Gastroesophageal sphincter (tissue), 4 donors: ENCODE measurements around the gene FBXW7. TPM values are rescaled to one million over a fixed set of nuclear protein-coding genes. Genes with fewer than 3 reads are reported as not detected.

ENCODE experiments used
- ATAC-seq: fragments of 150-250 bp; one replicate; pipeline ENCODE4 v1.9.1; 2016; ENCODE audit warnings: mild to moderate bottlenecking, moderate library complexity
- H3K27ac ChIP-seq, 4 donors: fragments of 200-600 bp; sonication (generic) in 3 of 4; 1 replicate in 3 of 4; 2 replicates in 1 of 4; pipeline ENCODE4 v1.5.1; 2016 to 2019
- H3K27me3 ChIP-seq: fragments of 200-600 bp; sonication (generic); one replicate; pipeline ENCODE4 v1.5.1; 2019
- H3K36me3 ChIP-seq, 2 donors: fragments of 200-600 bp; sonication (generic); one replicate each; pipeline ENCODE4 v1.5.1; 2019; ENCODE audit warnings: control low read depth in 1 of 2
- H3K4me1 ChIP-seq, 3 donors: fragments of 200-600 bp; sonication (generic); 1 replicate in 2 of 3; 2 replicates in 1 of 3; pipeline ENCODE4 v1.5.1; 2016 to 2019; ENCODE audit warnings: control low read depth in 2 of 3
- H3K4me3 ChIP-seq, 2 donors: fragments of 200-600 bp; sonication (generic); one replicate each; pipeline ENCODE4 v1.5.1; 2019; ENCODE audit warnings: mild to moderate bottlenecking in 1 of 2, moderate library complexity in 1 of 2
- H3K9me3 ChIP-seq, 3 donors: fragments of 200-600 bp; sonication (generic); one replicate each; pipeline ENCODE4 v1.5.1; 2017 to 2019; ENCODE audit warnings: control low read depth in 2 of 3
- EP300 ChIP-seq: sonication (generic); formaldehyde crosslinking; IDR thresholded peaks from one replicate; pipeline ENCODE4 v1.6.1; 2017; ENCODE audit warnings: antibody characterized with exemption, mild to moderate bottlenecking
- POLR2A ChIP-seq, 2 donors: fragments of 450-650 bp; IDR thresholded peaks; one replicate each; pipeline ENCODE4 v1.6.1; 2017; ENCODE audit warnings: antibody characterized with exemption in 2 of 2, mild to moderate bottlenecking in 2 of 2, moderate library complexity in 1 of 2
- POLR2AphosphoS5 ChIP-seq: sonication (generic); formaldehyde crosslinking; IDR thresholded peaks from one replicate; pipeline ENCODE4 v1.6.1; 2017; ENCODE audit warnings: antibody characterized with exemption
- WGBS, 2 donors: methylation state at CpG; one replicate each; pipeline ENCODE4 v1.1.5; 2018; ENCODE audit warnings: low coverage in 1 of 2; 5-methylcytosine and 5-hydroxymethylcytosine counted together
- total RNA-seq, 4 donors: library from RNA; depleted of rRNA; stranded (reverse); fragments of >200 nt; gene quantifications; one replicate each; pipeline ENCODE4 v1.1.0, GENCODE V29; 2016
- TF ChIP-seq, protein P1 (sequence below), 4 experiments: fragments of 200-600 bp in 2 of 4; fragments of 450-650 bp in 2 of 4; sonication (generic) in 1 of 4; IDR thresholded peaks; one replicate each; pipeline ENCODE4 v1.5.1; 2017 to 2019; ENCODE audit warnings: antibody characterized with exemption in 4 of 4, mild to moderate bottlenecking in 2 of 4, moderate library complexity in 2 of 4

The FBXW7 gene
- total RNA-seq, 4 donors from 2014 or later, result 55.1 to 120 (median 85.5) TPM

DNA sequence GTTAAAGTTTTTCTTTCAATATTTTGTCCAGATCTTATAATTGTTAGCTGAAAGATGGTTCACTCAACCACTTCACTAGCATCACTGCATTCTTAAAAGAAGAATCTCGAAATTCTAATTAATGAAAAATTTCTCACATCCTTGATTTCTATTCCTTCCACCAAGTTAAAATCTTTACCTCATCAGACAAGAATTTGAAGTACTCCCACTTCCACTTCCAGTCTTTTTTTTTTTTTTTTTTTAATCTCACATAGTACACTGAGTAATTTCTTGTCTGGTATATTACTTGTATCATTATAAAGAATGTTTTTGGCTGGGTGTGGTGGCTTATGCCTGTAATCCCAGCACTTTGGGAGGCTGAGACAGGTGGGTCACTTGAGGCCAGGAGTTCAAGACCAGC is 73.2 kb downstream of the FBXW7 start:
- no peaks in the 10 kb centered on the region for H3K4me1 ChIP-seq
- no peak for ATAC-seq
- TF ChIP-seq EP300 (no peak), POLR2AphosphoS5 (no peak), POLR2A (IDR thresholded peaks at IDR 0.05) (no peak)
- TF ChIP-seq, protein P1, sequence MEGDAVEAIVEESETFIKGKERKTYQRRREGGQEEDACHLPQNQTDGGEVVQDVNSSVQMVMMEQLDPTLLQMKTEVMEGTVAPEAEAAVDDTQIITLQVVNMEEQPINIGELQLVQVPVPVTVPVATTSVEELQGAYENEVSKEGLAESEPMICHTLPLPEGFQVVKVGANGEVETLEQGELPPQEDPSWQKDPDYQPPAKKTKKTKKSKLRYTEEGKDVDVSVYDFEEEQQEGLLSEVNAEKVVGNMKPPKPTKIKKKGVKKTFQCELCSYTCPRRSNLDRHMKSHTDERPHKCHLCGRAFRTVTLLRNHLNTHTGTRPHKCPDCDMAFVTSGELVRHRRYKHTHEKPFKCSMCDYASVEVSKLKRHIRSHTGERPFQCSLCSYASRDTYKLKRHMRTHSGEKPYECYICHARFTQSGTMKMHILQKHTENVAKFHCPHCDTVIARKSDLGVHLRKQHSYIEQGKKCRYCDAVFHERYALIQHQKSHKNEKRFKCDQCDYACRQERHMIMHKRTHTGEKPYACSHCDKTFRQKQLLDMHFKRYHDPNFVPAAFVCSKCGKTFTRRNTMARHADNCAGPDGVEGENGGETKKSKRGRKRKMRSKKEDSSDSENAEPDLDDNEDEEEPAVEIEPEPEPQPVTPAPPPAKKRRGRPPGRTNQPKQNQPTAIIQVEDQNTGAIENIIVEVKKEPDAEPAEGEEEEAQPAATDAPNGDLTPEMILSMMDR (IDR thresholded peaks at IDR 0.05), result no peak

DNA sequence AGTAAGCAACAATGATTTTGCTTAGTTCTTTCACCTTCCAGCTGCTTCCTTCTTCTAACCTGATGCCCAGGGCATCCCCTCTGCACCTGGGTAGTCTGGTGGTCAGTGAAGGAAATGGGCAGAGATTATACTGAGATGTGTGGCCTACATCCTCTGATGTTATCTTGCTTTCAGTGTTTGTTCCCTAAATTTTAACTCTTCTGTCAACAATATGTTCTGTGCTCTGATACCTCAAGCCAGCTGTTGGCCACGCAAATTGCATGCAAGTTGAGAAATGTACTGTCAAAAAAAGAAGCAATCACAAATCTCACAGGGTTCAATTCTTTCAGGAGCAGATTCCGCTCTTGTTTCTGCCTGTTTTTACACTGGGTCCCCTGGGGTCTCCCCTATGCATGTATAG is 73.8 kb downstream of the FBXW7 start:
- Histone ChIP-seq H3K4me1 (no peaks in the 10 kb centered on the region), H3K9me3 (no peaks in the 10 kb centered on the region), H3K27me3 (no peaks in the 10 kb centered on the region), H3K36me3 (no peaks in the 10 kb centered on the region), H3K27ac (no peak overlapping the region), H3K4me3 (no peak overlapping the region)
- no peak for ATAC-seq
- TF ChIP-seq, protein P1 (IDR thresholded peaks at IDR 0.05), result no peak
- TF ChIP-seq EP300 (no peak), POLR2AphosphoS5 (no peak), POLR2A (IDR thresholded peaks at IDR 0.05) (no peak)
- 89 to 100% methylated on average over 1 to 2 of the region's 2 CpGs for WGBS, 2 donors

More for the DNA sequence above, 73.2 kb downstream of the FBXW7 start:
- Histone ChIP-seq H3K27me3 (no peaks in the 10 kb centered on the region), H3K36me3 (no peaks in the 10 kb centered on the region), H3K27ac (no peak overlapping the region), H3K4me3 (no peak overlapping the region), H3K9me3 (no peaks in the 10 kb centered on the region)
- WGBS, 2 donors, result 73 to 88% methylated on average over 1 of the region's 1 CpG

DNA sequence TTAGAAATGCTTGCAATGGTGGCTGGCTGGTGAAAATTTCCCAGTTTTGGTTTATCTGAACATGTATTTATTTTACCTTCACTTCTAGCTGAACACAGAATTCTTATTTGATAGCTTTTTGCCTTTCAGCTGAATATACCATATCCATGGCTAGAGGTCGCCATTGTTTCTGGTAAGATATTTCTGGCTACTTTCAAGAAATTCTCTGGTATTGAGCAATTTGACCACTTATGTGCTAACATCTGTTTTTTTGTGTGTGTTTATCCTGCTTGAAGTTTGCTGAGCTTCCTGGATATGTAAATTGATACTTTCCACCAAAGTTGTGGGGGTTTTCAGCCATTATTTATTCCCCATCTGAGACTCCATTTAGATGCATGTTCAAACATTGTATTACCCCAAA is 75.4 kb downstream of the FBXW7 start:
- Histone ChIP-seq H3K9me3 (no peaks in the 10 kb centered on the region), H3K4me1 (no peaks in the 10 kb centered on the region), H3K27ac (no peak overlapping the region), H3K27me3 (no peaks in the 10 kb centered on the region), H3K4me3 (no peak overlapping the region), H3K36me3 (no peaks in the 10 kb centered on the region)
- no peak for ATAC-seq
- TF ChIP-seq POLR2AphosphoS5 (no peak), POLR2A (IDR thresholded peaks at IDR 0.05) (no peak), EP300 (no peak)
- TF ChIP-seq, protein P1 (IDR thresholded peaks at IDR 0.05), result no peak
- 75 to 100% methylated on average over 1 of the region's 1 CpG for WGBS, 2 donors

DNA sequence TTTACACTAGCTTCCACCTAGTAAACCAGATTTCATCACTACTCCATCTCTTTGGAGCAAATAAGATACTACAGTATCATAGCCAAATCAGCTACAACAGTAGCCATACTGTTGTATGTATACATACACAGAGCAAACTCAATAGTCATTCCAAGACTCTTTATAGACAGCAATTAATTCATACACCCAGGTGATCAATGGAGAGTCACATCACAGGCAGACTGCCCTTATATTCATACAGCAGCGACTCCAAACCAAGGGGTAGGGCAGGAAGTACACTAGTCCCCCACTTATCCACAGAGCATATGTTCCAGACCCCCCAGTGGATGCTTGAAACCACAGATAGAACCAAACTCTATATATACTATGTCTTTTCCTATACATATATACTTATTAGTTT is 76.6 kb downstream of the FBXW7 start:
- ATAC-seq, result no peak
- H3K27me3 ChIP-seq, result no peaks in the 10 kb centered on the region
- no peak overlapping the region for H3K27ac ChIP-seq
- H3K4me1 ChIP-seq, result no peaks in the 10 kb centered on the region
- no peak overlapping the region for H3K4me3 ChIP-seq
- TF ChIP-seq POLR2A (IDR thresholded peaks at IDR 0.05), result no peak
- TF ChIP-seq, protein P1 (IDR thresholded peaks at IDR 0.05), result no peak
- TF ChIP-seq POLR2AphosphoS5, result no peak
- no peak for TF ChIP-seq EP300
- WGBS, 2 donors, result 90% methylated on average over 1 of the region's 1 CpG; no CpG with 5 or more reads in 1 of the 2 donors
- no peaks in the 10 kb centered on the region for H3K36me3 ChIP-seq
- H3K9me3 ChIP-seq, result no peaks in the 10 kb centered on the region

DNA sequence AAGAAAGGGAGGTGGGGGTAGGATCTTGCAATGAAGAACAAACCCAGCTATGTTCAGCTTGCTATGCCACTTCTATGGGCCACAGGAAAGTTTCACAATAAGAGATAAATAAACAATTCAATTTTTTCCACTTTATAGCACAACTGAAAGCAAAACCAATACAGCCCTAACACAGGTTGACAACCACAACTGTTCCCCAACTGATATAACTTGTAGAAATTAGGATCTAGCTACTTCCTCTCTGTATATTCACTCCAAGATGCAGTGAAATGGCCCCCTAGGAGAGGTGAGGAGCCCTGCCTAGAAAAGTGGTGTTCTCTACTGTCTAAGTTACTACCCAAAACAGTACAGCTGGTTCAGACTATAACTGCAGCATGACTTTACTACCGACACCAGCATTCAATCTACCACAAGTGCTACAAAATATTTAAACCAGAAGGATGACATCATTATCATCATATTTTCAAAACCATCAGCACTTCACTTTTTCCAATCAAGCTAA is 77.0 kb downstream of the FBXW7 start:
- H3K9me3 ChIP-seq, result no peaks in the 10 kb centered on the region
- WGBS, 2 donors, result 75 to 90% methylated on average over 1 of the region's 1 CpG

More for the DNA sequence above, 77.0 kb downstream of the FBXW7 start:
- H3K36me3 ChIP-seq, result no peaks in the 10 kb centered on the region
- H3K4me1 ChIP-seq, result no peaks in the 10 kb centered on the region
- no peak overlapping the region for H3K27ac ChIP-seq
- H3K4me3 ChIP-seq, result no peak overlapping the region
- ATAC-seq, result no peak
- TF ChIP-seq POLR2AphosphoS5 (no peak), POLR2A (IDR thresholded peaks at IDR 0.05) (no peak), EP300 (no peak)
- TF ChIP-seq, protein P1 (IDR thresholded peaks at IDR 0.05), result no peak
- no peaks in the 10 kb centered on the region for H3K27me3 ChIP-seq
